KBM-7 (cell line): ENCODE data around the gene ZNF774.
"Not testable (repeated sequence)": the region's sequence is repeated elsewhere in the genome, so short reads cannot be mapped to it uniquely, and the experiment has no call there.

ENCODE experiments used
- DNase-seq: peaks from one replicate; pipeline ENCODE4 v3.0.0-alpha.2; 2015
- in situ Hi-C: fragments of 300-500 bp; cut with MboI; formaldehyde crosslinking; loops from 2 replicates; pipeline ENCODE4 v1.14.3; 2020; ENCODE audit warnings: low sequenced_read_pairs, low pct_unique_long_range_greater_than_20kb, mixed read lengths

The ZNF774 gene

DNA sequence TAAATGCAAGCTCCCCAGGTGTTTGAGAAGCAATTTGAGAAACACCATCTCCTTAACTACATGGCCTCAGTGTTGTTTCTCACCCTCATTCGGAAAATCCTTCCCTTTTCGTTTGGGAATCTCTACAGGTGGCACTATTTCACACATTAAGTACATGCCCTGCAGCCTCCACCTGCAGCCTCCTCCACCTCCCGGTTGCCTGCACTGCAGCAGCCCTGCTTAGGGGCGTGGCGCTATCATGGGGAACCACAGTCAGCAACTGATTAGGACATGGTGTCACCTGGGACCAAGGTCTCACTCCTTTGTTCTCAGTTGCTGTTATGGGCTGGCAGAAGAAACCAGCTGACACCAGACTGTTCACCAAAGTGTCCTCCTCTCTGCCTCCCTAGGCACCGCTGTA, 11.7 kb upstream of the ZNF774 start:
- no peak for DNase-seq
- in situ Hi-C loops: loop anchor here (25.0 kb wide), 1 partner anchor 272 kb away; no protein-coding TSS in a partner anchor

DNA sequence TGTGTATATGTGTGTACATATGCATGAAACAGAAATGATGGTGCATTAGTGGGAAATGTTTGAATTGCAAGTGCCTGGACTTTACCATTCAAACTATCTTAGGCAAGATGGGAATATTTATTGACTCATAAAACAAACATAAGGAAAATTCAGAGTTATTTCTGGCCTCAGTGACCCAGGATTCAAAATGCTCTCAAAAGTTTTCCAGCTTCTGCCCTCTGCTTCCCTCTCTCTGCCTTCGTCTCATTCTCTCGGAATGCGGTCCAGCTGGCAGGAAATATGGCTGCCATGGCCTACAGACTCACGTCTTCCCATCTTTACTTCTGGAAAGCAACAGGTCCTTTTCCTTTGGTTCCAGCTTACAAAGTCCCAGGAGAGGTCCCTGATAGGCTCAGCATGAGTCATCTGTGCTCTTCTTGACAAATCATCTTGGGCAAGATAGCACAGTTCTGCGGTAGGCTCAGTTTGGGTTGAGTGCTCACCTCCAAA, 8.7 kb upstream of the ZNF774 start:
- in situ Hi-C loops: loop anchor here (25.0 kb wide), 1 partner anchor 269 kb away; no protein-coding TSS in a partner anchor
- no peak for DNase-seq

DNA sequence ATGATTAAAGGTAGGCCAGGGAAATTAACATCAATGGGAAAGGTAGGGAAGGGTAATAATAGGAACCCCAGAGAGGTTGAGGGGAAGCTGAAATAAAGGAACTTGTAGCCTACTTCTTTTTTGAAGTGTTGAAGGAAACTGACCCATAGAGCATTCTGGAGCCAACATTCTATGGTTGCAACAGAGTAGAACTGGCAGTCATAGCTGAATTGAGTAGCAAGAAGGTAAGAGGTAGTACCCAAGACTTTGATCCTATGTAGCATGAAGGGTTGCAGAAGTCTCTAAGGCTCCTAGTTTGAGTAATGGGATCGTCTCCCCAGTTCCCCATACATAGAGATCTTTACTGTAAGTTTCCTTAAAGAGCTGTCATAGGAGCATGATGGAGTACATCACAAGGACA, 7.4 kb upstream of the ZNF774 start:
- DNase-seq: no peak
- in situ Hi-C loops: loop anchor here (25.0 kb wide), 1 partner anchor 268 kb away; no protein-coding TSS in a partner anchor

DNA sequence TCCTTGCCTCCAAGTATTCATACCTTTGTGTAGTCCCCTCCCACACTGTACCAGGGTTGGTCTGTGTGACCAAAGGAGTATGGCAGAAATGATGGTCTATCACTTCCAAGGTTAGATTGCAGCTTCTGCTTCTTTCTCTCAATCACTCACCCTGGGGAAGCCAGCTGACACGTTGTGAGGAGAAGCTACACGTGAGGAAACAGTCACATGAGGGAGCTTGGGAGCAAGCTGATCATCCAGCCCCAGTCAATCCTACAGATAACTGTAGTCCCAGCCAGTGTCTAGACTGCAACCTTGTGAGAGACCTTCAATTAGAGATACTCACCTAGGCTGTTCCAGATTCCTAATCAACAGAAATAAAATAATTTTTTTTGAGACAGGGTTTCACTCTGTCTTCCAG, 6.2 kb upstream of the ZNF774 start:
- in situ Hi-C loops: loop anchor here (25.0 kb wide), 1 partner anchor 266 kb away; no protein-coding TSS in a partner anchor

DNA sequence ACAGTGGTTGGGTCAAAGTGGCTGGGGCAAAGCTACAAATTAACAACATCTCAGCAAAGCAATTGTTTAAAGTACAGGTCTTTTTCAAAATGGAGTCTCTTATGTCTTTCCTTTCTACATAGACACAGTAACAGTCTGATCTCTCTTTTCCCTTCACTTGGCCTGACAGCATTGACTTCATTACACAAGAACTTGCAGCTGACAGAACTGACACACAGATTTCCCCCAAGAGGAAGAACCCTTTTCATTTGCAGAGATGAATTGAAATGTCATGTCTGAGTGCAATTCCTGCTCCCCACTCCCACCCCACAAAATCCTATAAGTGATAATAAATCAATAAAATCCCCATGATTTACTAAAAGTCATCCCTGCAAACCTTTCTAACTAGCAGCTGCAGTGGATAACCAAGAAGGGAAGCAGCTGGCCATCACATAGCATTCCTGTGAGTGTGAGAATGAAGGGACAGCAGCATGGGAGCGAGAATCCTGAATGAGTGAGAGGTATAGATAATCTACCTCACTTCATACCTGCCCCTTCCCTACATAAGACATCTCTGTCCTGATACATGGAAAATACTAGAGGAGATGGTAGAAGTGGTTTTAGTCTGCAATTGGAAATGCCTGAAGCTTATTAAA, 4.5 kb upstream of the ZNF774 start:
- in situ Hi-C loops: loop anchor here (25.0 kb wide), 1 partner anchor 265 kb away; no protein-coding TSS in a partner anchor
- not testable (repeated sequence) for DNase-seq

More for the DNA sequence above, 6.2 kb upstream of the ZNF774 start:
- DNase-seq: no peak

DNA sequence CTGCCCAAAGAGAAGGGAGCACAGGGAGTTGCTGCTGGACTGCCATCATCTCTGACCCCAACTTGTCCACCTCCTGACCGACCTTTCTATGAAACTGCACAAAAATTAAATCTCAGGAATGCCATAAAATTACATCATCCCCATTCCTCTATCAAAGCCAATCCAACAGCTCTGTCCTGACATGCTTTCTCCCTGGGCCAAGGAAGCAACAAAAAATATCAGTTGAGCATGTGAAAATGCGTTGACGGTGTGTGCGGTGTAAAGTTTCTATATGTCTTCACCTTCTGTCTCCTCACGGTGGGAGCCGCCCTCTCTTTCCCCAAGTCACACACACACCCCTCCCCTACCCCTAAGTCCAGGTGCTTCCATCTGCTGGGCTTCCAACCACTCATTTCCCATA, 3.6 kb upstream of the ZNF774 start:
- no peak for DNase-seq
- in situ Hi-C loops: loop anchor here (25.0 kb wide), 1 partner anchor 264 kb away; no protein-coding TSS in a partner anchor

DNA sequence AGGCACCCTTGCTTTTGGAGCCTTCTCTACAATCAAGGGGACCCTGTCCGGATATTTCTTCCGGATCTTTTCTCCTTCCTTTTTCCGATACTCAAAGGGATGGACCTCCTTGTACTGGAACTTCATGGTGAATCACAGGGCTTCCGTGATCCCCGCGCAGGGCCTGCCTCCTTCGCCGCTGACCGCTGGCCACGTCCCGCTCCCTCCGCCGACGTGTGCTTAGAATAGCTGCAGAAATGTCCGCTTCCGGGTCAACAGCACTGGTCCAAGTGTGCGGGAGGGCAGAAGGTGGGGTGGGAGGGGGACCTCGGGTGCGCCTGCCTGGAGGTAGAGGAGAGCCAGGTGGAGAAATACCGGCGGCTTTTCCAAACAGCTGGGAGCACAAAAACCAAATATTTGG, 3.0 kb upstream of the ZNF774 start:
- DNase-seq: no peak
- in situ Hi-C loops: loop anchor here (25.0 kb wide), 1 partner anchor 263 kb away; no protein-coding TSS in a partner anchor

DNA sequence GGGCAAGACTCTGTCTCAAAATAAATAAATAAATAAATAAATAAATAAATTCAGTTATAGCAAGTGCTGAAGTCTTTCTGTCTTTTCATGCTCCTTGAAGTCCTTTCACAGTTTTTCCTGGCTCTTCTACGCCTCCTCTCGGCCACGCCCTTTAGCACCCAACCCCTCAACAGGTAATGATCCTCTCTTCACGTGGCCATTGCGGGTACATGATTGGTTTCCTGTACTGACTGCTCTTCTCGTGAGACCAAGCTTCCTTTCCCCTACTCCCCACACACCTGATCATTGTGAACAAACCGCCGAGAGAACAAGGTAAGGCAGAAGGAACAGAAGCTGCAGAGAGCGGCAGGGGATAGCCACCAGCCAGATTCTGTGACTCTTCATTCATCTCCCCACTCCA, 2.3 kb upstream of the ZNF774 start:
- no peak for DNase-seq
- in situ Hi-C loops: loop anchor here (25.0 kb wide), 1 partner anchor 262 kb away; no protein-coding TSS in a partner anchor

DNA sequence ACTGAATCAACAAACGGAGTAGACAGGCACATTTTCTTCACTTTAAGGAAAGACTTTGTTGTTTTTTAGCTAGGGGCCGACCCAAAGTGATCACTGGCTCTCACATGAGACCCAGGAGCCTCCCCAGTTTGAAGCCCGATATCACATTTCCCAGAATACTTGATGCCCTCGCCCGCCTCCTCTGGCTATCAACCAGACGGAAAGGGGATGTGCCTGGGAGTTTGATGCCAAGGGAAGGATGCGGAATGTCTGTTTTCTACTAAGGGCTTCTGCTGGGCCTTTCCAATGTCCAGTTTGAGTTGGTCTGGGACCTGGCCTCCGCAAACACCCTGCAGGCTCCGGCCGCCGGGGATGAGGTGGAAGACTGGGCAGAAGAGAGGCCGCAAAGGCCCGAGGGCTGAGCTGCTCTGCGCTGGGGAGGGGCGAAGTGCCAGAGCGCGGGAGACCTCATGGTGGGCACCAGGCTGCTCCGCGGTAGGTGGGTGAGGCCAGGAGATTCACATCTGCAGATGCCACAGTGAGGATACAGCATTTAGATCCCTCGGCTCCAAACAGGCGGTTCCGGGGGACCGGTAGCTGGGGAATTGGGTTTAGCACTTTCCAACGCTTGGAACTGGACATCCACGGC, 491 bp upstream of the ZNF774 start:
- DNase-seq: no peak
- in situ Hi-C loops: no loop called here

DNA sequence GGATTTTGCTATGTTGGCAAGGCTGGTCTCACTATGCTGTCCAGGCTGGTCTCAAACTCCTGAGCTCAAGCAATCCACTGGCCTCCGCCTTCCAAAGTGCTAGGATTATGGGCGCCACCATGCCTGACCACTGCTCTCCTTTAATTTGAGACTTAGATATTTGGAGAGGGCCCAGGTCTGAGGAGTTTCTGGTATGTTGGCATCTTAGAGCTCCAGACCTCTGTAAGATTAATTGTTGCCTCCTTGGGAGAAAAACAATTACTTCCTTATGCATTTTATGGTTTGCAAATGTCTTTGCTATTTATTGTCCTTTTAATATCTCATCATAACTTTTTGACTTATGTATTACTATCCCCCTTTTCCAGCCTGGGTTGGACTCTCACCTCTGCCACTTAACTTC, 2.9 kb downstream of the ZNF774 start:
- no peak for DNase-seq
- in situ Hi-C loops: no loop called here

DNA sequence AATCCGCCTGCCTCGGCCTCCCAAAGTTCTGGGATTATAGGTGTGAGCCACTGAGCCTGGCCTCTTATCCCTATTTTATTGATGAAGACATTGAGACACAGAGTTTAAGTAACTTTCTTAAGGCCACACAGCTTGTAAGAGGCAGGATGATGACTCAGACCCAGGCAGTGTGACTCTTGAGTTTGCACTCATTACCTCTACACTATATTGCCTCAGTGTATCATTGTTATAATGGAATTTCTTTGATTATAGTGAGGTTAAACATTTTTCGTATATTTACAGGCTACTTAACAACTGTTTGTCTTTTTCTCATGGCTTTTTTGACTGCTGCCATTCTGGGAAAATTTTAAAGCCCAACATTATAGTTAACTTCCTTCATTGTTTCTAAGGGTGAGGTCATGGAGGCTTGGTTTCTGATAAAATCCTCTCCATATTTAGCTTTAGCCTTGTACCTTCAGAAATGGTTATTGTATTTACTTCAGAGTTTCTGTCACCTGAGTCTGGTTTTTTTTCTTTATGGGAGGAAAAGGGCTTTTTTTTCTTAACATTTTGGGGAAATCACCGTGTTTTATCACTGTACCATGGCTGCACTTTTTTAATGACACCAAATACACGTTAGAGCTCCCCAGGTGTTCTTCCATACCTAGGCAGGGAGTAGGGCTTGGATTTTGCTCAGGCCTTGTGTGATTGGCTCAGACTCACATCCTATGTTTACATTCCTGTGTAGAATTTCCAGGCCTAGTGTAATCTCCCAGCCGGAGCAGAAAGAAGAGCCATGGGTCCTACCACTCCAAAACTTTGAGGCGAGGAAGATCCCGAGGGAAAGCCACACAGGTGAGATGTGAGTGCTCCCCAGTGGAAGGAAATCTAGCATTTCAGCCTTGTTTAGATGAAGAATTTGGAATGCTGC, 6.3 kb downstream of the ZNF774 start:
- no peak for DNase-seq
- in situ Hi-C loops: no loop called here

DNA sequence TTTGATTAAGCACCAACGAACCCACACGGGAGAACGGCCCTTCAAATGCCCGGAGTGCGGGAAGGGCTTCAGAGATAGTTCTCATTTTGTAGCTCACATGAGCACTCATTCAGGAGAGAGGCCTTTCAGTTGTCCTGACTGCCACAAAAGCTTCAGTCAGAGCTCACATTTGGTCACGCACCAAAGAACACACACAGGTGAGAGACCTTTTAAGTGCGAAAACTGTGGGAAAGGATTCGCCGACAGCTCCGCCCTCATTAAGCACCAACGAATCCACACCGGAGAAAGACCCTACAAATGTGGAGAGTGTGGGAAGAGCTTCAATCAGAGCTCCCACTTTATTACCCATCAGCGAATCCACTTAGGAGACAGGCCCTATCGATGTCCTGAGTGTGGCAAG, 8.7 kb downstream of the ZNF774 start:
- DNase-seq: no peak
- in situ Hi-C loops: no loop called here

DNA sequence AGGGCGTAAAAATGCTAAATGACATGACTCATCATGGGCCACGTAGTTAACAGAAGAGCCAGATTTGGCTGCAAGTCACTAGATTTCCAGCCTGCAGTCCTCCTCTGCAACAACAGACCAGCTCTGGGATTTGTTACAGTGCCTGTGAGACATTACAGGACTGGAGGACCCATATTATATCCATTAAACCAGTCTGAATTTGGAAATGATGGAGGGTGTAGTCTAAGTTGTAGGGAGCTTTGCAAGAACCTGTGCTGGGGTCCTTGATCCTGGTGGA, 10.8 kb downstream of the ZNF774 start:
- DNase-seq: no peak
- in situ Hi-C loops: no loop called here

DNA sequence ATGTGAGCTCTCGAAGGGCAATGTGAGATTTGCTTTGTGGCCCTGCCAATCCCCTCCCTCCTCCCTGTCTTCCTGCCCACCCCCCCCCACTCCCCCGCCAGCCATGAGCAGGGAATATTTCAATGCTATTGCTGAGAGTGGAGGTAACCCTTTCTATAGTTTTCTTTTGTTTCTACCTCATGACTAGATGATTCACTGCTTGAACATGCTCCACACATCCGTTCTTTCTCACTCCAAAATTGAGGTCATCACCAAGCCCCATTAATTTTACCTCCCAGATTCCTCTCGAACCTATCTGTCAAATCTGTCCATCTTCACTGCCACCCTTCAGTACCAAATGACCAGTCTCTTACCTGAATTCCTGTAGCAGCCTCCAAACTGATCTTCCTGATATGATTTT, 12.2 kb downstream of the ZNF774 start:
- in situ Hi-C loops: no loop called here
- DNase-seq: no peak

DNA sequence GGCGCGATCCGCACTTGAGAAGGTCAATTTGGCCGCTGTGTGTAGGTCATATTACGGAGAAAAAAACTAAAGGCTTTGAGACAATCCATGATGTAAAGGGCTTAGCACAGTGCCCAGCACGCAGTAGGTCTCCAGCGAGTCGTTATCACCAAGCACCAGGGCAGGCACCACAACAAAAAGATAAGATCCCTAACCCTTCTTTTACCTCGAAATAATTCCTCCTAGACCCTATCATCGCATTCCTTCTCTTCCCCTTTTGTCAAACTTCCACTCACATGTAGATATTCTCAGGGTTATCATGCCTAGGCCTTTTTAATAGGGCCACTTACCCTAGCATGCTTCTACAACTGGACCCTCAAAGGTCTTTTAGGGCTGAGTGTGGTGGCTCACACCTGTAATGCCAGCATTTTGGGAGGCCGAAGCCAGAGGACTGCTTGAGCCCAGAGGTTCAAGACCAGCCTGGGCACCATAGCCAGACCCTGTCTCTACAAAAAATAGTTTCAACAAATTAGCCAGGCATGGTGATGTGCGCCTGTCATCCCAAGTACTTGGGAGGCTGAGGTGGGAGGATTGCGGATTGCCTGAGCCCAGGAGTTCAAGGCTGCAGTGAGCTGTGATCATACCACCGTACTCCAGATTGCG, 13.5 kb downstream of the ZNF774 start:
- in situ Hi-C loops: no loop called here

DNA sequence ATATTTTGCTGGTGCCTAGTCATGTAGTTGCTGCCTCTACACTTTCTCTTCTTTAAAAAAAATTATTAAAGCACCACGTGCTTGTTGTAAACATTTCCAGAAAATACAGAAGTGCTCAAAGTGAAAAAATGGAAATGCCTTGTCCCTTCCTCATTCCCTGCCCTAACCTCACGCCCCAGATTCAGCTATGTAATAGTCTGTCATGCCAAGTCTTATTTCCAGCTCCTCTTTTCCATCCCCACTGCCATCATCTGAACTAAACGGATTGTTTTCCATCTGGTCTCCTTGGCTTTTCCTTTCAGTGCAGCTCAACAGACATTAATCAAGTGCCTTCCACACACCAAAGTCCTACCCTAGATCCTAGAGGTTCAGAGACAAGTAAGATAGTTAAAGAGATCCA, 15.5 kb downstream of the ZNF774 start:
- in situ Hi-C loops: no loop called here
- DNase-seq: peak; percentile 45

More for the DNA sequence above, 13.5 kb downstream of the ZNF774 start:
- no peak for DNase-seq

DNA sequence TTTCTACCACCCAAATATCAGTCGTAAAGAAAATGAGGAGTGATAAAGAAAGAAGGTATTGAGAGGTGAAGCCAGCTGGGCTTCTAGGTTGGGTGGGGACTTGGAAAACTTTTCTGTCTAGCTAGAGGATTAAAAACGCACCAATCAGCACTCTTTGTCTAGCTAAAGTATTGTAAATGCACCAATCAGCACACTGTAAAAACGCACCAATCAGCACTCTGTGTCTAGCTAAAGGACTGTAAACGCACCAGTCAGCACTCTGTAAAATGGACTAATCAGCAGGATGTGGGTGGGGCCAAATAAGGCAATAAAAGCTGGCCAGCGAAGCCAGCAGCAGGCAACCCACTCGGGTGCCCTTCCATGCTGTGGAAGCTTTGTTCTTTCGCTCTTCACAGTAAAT, 23.0 kb downstream of the ZNF774 start:
- DNase-seq: no peak
- in situ Hi-C loops: no loop called here

DNA sequence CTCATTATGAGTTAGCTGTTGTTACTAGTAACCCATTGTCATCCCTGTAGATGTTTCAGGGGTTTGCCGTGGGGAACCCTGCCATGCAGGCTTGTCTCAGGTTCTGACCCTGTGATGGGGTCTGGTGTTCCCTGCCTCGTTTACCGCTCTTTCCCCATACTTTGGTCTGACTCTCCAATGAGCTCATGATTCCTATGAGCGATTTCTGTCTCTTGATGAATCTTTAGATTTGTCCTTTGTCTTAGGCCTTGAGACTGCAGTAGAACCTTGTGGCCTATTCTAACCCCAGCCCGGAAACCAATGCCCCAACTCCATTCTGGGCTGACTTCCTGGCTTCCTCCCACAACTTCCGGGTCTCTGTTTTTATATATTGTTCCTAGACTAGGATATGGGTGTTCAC, 24.7 kb downstream of the ZNF774 start:
- in situ Hi-C loops: no loop called here
- peak; percentile 92 for DNase-seq

DNA sequence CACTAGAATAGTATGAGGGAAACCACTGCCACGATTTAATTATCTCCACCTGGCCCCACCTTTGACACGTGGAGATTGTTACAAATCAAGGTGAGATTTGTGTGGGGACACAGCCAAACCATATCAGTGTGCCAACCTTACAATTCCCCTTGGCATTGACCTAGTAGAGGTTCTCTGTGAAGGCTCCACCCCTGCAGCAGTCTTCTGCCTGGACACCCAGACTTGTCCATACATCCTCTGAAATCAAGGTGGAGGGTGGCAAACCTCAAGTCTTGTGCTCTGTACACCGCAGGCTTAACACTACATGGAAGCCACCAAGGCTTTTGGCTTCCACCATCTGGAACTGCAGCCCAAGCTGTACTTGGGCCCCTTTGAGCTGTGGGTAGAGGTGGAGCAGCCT, 27.2 kb downstream of the ZNF774 start:
- DNase-seq: no peak
- in situ Hi-C loops: no loop called here
